GM21367 (cell line): ENCODE data around the gene BRD4.
"Not testable (repeated sequence)": the region's sequence is repeated elsewhere in the genome, so short reads cannot be mapped to it uniquely, and the experiment has no call there.

Source experiments
- ATAC-seq: cut with Tn5 transposase; IDR thresholded peaks from one replicate; pipeline ENCODE4 v1.9.1; 2021; ENCODE audit not compliant: unreplicated experiment

The BRD4 gene

DNA sequence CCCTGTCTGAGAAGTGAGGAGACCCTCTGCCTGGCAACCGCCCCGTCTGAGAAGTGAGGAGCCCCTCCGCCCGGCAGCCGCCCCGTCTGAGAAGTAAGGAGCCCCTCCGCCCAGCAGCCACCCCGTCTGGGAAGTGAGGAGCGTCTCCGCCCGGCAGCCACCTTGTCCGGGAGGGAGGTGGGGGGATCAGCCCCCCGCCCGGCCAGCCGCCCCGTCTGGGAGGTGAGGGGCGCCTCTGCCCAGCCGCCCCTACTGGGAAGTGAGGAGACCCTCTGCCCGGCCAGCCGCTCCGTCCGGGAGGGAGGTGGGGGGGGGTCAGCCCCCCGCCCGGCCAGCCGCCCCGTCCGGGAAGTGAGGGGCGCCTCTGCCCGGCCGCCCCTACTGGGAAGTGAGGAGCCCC is 30.7 kb upstream of the BRD4 start:
- ATAC-seq: not testable (repeated sequence)

DNA sequence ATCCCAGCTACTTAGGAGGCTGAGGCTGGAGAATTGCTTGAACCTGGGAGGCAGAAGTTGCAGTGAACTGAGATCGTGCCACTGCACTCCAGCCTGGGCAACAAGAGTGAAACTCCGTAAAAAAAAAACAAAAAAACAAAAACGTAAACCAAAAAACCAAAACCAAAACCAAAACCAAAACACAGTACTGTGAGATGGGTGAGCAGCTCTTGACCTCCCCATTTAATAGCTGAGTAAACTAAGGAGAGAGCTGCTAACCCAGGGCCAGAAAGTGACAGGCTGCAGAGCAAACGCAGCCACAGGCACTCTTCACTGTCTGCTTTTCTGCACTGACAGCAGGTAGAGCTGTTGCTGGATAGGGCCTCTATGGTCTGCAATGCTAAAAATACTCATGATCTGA is 27.7 kb upstream of the BRD4 start:
- not testable (repeated sequence) for ATAC-seq

DNA sequence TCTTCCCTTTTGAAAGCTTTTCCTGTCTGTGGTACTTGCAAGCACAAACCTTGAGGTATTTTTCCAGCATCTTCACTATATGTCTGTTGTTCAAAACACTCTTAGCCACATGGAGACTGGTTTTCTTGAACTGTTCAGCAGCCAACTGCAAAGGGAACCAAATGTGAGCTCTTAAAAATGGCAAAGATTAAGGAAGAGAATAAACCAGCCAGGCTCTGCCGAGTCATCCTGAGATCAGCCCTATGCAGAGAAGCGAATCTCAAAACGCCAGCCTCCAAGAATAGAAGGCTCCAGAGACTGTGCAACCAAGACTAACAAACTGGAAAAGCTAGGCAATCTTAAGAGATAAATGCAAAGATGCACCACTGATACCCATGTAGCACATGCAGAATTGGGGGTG is 26.6 kb upstream of the BRD4 start:
- ATAC-seq: no peak

DNA sequence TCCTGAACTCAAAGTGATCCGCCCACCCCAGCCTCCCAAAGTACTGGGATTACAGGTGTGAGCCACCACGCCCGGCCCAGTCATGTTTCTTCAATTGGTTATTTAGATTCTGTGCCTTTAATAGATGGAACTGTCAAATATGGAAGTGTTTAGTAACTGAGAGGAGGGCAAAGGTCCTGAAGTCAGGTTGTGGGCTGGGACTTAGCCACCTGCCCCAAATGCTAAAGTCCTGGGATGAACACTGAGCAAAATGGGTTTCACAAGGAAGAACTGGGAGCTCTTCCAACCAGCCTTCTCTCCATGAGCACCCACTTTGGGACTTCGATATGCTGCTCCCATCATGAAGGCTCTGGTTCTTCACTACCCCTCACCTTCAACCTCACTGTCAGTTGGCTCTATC is 25.6 kb upstream of the BRD4 start:
- no peak for ATAC-seq

DNA sequence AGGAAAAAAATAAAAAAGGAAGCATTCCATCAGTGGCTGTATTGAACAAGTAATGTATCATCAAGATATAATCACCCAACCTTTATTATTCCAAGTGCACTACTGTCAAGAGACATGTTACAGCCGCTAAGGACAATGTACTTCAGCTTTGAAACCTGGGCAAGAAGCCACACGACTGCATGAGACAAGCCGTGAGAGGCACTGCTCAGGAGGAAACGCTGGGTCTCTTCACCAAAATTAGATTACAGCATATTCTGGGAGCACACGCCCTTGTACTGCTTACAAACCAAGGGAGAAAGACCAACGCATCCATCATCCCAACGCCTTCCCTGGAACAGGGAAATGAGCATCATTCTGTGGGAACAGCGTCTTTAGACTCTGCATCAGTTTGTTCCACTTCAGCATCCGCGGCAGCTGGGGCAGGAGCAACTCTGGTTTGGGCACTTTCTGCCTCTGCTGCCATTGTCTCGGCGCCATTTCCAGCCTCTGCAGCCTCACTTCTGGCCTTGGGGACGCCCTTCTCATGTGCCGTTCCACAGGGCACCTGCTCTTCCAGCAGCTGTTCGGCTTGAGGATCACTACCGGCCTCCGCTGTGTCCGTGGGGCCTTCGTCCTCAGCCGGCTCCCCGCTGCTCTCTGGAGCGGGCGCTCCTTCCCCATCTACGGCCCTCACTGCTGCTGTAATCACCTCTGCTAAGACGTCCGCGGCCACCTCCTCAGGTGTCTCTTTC is 22.4 kb upstream of the BRD4 start:
- ATAC-seq: no peak

DNA sequence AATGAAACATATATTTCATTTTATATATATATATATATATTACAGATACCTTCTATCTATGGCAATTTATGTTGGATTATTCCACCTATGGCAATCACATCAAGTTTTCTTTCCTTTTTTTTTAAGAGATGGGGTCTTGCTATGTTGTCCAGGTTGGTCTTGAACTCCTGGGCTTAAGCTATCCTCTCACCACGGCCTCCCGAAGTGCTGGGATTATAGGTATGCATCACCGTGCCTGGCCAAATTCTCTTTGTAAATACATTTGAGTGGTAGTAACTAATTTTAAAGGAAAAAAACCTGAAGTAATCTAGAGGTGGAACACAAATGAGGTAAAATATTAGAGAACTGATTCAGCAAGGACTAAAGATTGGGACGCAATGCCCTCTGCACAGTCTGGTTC is 21.6 kb upstream of the BRD4 start:
- no peak for ATAC-seq

DNA sequence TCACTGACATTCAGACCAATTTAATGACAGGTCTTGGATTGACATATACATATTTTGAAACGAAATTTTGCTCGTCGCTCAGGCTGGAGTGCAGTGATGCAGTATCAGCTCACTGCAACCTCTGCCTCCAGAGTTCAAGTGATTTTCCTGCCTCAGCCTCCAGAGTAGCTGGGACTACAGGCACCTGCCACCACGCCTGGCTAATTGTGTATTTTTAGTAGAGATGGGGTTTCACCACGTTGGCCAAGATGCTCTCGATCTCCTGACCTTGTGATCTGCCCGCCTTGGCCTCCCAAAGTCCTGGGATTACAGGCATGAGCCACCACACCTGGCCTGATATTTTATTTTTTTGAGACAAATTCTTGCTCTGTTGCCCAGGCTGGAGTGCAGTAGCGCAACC is 20.2 kb upstream of the BRD4 start:
- not testable (repeated sequence) for ATAC-seq

DNA sequence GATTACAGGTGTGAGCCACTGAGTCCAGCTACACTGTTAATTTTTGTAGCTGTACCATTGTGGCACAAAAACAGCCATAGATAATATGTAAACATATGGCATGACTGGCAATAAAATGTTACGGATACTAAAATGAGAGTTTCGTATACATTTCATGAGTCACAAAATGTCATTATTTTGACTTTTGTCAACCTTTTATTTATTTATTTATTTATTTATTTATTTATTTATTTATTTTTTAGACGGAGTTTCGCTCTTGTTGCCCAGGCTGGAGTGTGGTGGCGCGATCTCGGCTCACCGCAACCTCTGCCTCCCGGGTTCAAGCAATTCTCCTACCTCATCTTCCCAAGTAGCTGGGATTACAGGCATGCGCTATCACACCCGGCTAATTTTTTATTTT is 9.0 kb upstream of the BRD4 start:
- ATAC-seq: not testable (repeated sequence)

DNA sequence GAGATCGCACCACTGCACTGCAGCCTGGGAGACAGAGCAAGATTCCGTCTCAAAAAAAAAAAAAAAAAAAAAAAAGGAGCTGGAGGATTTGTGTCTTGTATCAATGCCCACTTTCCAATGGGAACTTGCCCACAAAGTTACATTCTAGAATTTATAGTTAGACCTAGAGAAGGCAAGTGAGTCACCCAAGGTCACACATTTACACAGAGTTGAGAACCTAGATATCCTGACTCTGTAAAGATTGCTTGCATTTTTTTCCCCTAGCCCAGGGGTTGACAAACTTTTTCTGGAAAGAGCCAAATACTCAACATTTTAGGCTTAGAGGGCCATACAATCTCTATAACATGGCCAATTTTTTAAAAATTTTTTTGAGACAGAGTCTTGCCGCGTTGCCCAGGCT is 7.7 kb upstream of the BRD4 start:
- ATAC-seq: no peak

DNA sequence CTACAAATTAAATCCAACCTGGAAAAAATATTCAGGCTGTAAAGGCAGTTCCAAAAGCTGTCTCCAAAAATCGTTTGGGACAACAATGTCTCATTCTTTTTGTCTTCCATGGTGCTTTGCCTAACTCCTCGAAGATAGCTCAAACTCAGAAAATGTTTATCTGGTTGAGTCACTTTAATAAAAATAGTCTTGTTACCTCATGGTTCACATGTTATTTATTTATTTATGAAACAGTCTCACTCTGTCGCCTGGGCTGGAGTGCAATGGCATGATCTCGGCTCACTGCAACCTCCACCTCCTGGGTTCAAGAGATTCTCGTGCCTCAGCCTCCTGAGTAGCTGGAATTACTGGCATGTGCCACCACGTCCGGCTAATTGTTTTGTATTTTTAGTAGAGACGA is 4.9 kb upstream of the BRD4 start:
- ATAC-seq: no peak

DNA sequence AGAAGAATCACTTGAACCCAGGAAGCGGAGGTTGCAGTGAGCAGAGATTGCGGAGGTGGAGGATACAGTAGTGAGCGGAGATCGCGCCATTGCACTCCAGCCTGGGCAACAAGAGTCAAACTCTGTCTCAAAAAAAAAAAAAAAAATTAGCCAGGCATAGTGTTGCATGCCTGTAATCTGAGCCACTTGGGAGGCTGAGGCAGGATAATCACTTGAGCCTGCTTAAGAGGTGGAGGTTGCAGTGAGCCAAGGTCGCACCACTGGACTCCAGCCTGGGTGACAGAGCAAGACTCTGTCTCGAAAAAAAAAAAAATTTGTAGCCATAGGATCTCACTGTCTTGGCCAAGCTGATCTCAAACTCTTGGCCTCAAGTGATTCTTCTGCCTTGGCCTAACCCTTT is 3.7 kb upstream of the BRD4 start:
- not testable (repeated sequence) for ATAC-seq

DNA sequence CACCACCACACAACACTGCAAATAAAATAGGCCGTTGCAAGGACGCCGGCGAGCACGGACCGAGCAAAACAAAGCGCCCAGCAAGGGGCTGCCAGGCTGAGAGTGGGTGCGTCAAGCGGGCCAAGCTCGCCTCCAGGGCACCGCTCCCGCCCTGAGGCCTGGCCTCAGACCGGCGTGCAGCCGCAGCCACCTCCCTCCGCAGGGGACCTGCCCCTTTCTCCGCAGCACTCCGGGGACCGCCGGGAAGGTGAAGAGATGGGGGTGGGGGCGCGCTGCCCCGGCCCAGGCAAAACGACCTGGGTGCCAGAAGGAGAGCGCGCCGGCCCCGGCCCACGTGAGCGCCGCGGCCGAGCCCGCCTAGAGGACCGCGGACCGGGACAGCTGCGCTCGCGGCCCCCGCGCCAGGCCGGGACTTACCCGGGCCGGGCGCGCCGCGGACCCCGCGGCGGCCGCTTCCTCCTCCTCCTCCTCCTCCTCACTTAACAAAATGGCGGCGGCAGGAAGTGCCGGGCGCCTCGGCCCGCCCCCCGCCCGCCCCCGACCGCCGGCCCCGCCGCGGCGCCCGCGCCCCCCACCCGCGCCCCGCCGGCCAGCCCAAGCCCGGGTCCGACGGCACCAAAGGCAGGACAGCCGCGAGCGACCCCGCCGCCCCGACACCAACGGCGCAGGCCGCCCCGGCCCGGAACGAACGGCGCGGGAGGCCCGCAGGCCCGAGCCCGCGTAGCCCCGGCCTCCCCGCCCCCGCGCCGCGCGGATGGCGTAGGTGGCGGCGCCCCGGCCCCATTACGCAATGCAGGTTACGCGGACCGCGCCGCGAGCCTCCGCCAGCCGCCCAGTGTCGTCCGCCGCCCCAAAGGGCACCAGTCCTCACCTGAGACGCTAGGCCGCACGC is 674 bp downstream of the BRD4 start:
- ATAC-seq: peak; percentile 18

DNA sequence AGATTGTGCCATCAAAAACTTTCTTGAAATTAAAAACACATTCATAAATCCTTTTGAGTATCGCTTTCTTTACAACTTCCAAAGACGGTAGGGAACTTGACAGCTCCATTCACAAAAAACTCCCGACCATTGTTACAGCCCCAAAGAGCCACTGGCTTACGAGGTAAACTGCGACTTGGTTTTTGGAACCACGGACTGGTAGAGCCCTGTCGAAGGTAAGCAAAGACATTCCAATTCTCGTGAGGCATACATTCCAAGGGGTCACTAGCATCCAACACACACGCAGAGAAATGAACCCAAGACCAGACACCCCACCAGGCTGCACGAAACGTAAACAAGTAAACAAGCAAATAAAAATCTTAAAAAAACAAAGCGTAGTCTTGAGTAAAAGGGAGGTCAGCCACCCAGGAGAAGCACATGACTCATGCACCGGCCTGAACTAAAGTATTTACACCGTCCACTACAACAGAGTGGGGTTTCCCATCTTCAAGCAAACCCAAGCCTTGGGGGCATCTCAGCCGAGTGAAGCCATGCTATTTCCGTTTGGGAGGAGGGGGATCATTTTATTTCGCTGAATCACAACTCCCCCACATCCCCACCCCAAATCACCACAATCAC is 1.4 kb downstream of the BRD4 start:
- ATAC-seq: no peak

DNA sequence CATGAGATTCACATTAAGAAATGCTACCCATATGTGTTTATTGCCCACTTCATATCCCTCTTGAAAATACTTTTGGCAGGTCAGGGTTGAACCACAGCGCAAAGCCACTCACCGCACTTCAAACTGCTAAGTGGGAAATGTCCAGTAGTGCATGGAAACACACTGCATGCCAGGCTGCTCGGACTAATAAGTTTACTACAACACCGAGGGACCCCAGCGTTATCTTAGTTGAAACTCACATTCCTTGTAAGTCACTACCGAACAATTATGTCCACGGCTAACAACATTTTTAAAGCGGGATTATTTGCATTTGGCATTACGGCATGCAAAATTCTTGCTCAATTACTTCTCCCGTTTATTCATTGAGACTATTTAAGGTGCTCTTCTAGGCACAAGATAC is 4.0 kb downstream of the BRD4 start:
- no peak for ATAC-seq

DNA sequence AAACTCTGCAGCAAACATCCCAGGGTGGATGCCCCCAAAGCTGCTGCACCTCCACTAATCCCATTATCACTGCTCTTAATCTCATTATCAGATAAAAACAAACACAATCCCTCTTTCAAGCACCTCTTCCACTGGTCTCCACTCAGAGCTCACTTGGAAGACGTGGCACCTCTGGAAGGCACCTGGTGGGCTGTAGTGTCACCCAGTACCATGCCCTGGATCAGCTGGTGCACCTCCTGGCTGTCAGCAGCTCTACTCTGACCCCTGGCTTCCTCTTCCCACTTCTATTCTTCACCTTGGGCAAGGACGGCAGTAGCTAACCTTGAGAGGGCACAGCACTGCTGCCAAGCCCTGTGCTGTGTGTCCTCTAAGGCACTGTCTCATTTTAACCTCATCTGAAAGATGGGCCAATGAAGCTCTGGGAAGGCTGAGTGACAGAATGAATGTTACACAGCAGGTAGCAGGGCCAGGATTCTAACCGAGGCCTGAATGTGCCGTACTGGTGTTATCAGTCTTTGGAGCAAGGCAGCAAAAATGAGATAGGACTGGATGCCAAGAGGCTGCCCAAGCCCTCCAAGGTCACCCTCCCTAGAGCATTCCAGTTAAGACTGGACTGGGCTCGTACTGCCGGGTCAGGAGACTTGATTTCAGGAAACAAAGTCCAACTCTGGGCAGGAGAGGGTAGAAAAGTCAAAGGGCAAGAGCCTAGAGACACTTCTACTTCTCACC is 7.4 kb downstream of the BRD4 start:
- no peak for ATAC-seq

DNA sequence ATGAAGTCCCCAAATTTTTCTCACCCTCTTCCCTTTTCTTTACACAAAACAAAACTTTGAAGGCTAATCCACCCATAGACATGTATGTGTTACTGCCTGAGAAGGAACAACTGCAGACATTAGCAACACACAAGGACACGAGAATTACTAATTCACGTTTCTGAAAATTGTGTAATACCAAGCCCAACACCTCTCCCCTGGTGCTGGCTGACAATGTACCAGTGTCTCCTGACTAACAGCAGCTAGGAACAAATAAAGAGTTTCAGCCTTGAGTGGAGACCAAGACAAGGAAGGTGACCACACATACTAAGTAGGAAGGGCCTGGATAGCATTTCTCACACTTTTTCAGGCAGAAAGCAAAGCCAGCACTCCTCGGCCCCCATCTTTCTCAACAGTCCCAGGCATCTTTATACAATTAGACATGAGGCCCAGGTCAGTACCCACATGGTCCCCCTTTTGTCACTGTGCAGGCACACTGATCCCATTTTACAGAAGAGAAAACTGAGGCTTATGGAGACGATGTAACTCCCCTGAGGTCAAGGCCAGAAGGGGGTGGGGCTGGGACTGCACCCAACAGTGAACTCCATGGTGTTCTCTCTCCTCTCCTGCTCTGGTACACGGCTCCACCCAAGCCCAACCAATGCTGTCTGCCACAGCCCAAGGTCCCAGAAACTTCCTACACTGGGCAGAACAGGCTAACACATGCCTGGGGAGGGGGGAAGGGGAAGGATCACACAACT is 8.7 kb downstream of the BRD4 start:
- ATAC-seq: no peak

DNA sequence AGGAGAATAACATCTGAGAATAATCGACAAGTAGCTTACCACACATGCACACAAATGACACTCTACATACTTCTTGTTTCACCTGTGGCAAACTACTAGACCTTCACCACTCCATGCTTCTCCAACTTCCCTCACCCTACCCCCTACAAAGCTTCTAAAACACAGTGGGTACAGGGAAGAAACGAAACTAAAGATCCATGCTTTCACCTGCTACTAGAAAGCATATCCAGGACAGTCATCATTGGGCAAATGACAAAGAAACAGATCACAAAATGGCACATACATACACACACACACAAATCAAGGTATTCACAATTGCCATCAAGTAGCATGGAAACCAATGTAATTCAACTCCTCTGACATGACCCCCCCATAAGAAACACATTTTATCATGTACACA is 10.6 kb downstream of the BRD4 start:
- no peak for ATAC-seq

DNA sequence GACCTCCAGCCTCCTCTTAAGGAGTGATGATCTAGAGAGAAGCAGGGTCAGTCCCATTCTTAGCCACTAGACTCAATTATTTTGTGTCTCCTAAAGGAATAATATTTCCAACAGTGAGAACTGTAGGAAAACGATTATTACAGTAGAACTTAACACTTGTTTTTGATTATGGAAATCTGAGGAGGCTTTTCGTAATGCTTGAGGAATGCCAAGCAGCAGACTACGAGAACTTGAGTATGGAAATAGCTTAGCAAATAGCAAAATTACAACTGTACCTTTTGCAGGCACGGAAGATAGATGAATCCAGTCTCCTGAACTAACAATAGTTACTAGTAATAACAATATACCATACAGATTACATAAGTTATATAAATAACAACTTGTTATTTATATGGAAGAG is 12.2 kb downstream of the BRD4 start:
- ATAC-seq: no peak

DNA sequence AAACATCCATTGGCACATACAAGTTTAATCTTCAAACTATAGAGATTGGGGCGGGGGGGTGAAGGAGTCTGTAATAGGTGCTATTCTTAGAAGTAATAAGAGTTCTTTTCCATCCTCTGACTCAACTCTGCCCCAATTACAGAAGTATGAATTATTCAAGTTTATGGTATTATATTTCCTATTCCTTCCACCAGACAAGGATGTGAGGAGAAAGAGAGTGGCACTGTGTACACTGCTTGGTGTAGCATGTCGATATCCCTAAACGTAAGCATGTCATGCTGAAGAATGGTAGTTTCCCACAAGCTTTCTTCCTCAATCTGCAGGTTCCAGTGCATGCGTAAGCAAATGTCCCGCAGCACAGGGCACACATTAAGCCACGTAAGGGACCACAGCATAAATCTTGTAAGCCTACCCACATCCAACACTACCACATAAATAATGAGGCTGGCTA is 14.1 kb downstream of the BRD4 start:
- ATAC-seq: no peak

DNA sequence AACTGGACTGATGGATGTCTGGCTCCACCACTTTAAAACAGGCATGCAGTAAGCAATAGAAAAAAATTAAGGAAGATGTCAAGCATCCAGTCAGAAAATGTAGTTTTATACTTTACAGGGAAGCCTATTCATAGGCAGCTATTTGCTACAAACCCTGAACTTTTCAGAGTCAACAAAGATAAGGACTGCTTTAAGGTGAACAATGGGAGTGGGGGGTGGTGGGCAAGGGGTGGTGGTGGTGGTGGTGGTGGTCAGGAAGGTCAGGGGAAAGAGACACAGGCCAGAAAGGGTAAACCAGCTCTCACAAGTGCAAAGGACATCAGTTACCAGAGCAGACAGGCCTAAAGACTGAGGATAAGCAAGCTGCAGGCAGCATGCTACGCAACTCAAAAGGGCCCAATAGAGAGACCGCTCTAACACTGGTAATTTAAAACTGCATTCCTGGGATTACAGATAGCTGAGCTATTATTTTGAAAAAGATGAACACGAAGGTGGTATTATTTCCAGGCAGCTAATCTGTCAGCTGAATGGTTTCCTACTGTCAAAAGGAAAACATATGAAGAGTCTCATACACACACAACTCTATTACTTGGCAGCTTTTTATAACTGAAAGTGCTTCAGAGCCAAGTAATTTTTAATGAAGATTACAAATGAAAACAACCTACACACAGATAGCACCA is 14.8 kb downstream of the BRD4 start:
- no peak for ATAC-seq
